Smooth muscle cell (in vitro differentiated cells): ENCODE data around the gene SETD2. TPM values are rescaled to one million over a fixed set of nuclear protein-coding genes. Genes with fewer than 3 reads are reported as not detected.
"Not testable (repeated sequence)": the region's sequence is repeated elsewhere in the genome, so short reads cannot be mapped to it uniquely, and the experiment has no call there.

ENCODE experiments used
- DNase-seq: peaks from one replicate; lab custom pipeline; 2025; ENCODE audit not compliant: unreplicated experiment; lab: John Stamatoyannopoulos, UW
- H2AFZ ChIP-seq: fragments of 200-600 bp; sonication (generic); 2 replicates; pipeline ENCODE4 v1.6.0; 2016; ENCODE audit warnings: antibody characterized with exemption, low read depth, mild to moderate bottlenecking
- H3F3A ChIP-seq: fragments of 200-600 bp; sonication (generic); 2 replicates; pipeline ENCODE4 v1.6.0; 2017; ENCODE audit warnings: antibody characterized with exemption, low read depth
- H3K27ac ChIP-seq: fragments of 200-600 bp; sonication (generic); 2 replicates; pipeline ENCODE4 v1.5.1; 2016; ENCODE audit warnings: low read depth, mild to moderate bottlenecking
- H3K27me3 ChIP-seq: fragments of 200-600 bp; sonication (generic); 2 replicates; pipeline ENCODE4 v1.6.1; 2016; ENCODE audit warnings: low read depth, mild to moderate bottlenecking
- H3K36me3 ChIP-seq: fragments of 200-600 bp; sonication (generic); 2 replicates; pipeline ENCODE4 v1.5.1; 2016; ENCODE audit warnings: low read depth
- H3K4me1 ChIP-seq: fragments of 200-600 bp; sonication (generic); 2 replicates; pipeline ENCODE4 v1.5.1; 2016; ENCODE audit warnings: low read depth
- H3K4me2 ChIP-seq: fragments of 200-600 bp; sonication (generic); 2 replicates; pipeline ENCODE4 v1.6.0; 2016; ENCODE audit warnings: mild to moderate bottlenecking
- H3K4me3 ChIP-seq: fragments of 200-600 bp; sonication (generic); 2 replicates; pipeline ENCODE4 v1.5.1; 2016; ENCODE audit warnings: mild to moderate bottlenecking
- H3K79me2 ChIP-seq: fragments of 200-600 bp; sonication (generic); 2 replicates; pipeline ENCODE4 v1.6.0; 2016; ENCODE audit warnings: low read depth, mild to moderate bottlenecking
- H3K9ac ChIP-seq: fragments of 200-600 bp; sonication (generic); 2 replicates; pipeline ENCODE4 v1.6.0; 2016; ENCODE audit warnings: low read depth
- H3K9me3 ChIP-seq: fragments of 200-600 bp; sonication (generic); replicated peaks from 2 replicates; pipeline ENCODE4 v1.5.1; 2016; ENCODE audit warnings: low read depth
- H4K20me1 ChIP-seq: fragments of 200-600 bp; sonication (generic); 2 replicates; pipeline ENCODE4 v1.6.0; 2016; ENCODE audit warnings: low read depth
- WGBS: methylation state at CpG from one replicate; pipeline ENCODE4 v1.1.7; 2016; ENCODE audit warnings: low lambda C conversion rate; 5-methylcytosine and 5-hydroxymethylcytosine counted together
- polyA plus RNA-seq: library from polyadenylated mRNA; unstranded; fragments of >200 nt; fragmentation: Nextera tagmentation; extraction: Ambion mirVana; gene quantifications from 2 replicates; pipeline ENCODE4 v1.2.1, GENCODE V29; 2016
- total RNA-seq: library from RNA; depleted of rRNA; stranded (reverse); fragments of >200 nt; gene quantifications from 2 replicates; pipeline ENCODE4 v1.2.3, GENCODE V29; 2014
- TF ChIP-seq, protein P1 (sequence below): fragments of 200-600 bp; sonication (generic); IDR thresholded peaks from 2 replicates; pipeline ENCODE4 v1.5.1; 2017; ENCODE audit warnings: borderline replicate concordance, mild to moderate bottlenecking, antibody characterized with exemption; ENCODE audit not compliant: insufficient read depth, poor library complexity, severe bottlenecking

SETD2 gene
- total and polyA plus RNA-seq, 2 experiments from 2014 or later, result 8.3 to 28.4 TPM

DNA sequence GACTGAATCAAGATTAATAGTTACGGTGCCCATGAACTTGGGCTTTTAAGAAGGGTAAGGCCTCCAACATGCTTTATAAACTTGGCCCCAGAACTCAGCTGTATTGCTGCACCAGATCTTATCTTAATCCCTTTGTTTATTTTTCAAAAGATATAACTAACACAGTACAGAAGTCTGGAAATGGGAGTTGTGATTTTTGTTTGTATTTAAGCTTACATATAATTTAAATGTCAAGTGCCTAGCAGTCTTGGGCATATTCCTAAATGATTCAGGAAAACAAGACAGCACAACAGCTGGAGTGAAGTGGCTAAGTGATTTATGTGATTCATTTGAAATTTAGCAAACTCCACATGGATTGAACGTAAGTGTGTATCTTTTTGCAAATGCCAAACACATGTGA, 128.3 kb downstream of the SETD2 start:
- Histone ChIP-seq H3K9ac (no peak overlapping the region), H3K4me3 (no peak overlapping the region), H3K27ac (no peak overlapping the region), H3K4me2 (no peak overlapping the region), H4K20me1 (peaks cover 46% of the 10 kb centered on the region), H2AFZ (no peak overlapping the region), H3K4me1 (no peaks in the 10 kb centered on the region), H3F3A (no peaks in the 10 kb centered on the region), H3K9me3 (no peaks in the 10 kb centered on the region), H3K27me3 (no peaks in the 10 kb centered on the region), H3K79me2 (no peaks in the 10 kb centered on the region), H3K36me3 (peaks cover 25% of the 10 kb centered on the region)
- TF ChIP-seq, protein P1, sequence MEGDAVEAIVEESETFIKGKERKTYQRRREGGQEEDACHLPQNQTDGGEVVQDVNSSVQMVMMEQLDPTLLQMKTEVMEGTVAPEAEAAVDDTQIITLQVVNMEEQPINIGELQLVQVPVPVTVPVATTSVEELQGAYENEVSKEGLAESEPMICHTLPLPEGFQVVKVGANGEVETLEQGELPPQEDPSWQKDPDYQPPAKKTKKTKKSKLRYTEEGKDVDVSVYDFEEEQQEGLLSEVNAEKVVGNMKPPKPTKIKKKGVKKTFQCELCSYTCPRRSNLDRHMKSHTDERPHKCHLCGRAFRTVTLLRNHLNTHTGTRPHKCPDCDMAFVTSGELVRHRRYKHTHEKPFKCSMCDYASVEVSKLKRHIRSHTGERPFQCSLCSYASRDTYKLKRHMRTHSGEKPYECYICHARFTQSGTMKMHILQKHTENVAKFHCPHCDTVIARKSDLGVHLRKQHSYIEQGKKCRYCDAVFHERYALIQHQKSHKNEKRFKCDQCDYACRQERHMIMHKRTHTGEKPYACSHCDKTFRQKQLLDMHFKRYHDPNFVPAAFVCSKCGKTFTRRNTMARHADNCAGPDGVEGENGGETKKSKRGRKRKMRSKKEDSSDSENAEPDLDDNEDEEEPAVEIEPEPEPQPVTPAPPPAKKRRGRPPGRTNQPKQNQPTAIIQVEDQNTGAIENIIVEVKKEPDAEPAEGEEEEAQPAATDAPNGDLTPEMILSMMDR, result no peak
- DNase-seq, result no peak
- 47% methylated on average over 2 of the region's 2 CpGs for WGBS

DNA sequence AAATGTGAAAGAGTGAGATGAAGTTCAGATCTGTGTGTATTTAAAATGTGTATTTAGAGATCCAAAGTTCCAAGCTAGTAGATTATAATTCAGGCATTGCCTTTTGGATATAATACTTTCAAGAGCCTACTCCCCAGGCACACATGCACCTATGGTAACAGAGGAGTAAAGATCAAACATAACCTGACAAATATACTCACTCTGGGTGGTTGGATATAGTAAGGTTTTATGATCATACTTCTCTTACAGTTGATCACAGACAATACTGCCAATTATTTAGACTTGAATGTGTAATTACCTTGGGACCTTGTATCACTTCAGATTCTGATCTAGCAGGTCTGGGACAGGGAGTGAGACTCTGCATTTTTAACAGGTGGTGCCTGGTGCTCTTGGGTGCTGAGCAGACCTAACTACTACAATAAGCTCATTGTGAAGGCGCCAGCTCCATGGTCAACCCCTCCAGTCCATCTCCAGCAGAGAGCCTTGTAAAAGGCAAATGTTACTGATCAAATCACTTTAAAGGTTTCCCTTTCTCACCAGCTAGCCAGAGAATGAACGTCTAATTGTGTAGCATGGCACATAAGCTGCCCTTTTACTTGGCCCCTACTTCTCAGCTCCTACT, 128.9 kb downstream of the SETD2 start:
- no peak overlapping the region for H3K4me2 ChIP-seq
- H3K27ac ChIP-seq, result no peak overlapping the region
- H4K20me1 ChIP-seq, result peaks cover 52% of the 10 kb centered on the region
- no peak overlapping the region for H2AFZ ChIP-seq
- no peak for DNase-seq
- no peaks in the 10 kb centered on the region for H3K4me1 ChIP-seq
- H3K9ac ChIP-seq, result no peak overlapping the region
- H3K79me2 ChIP-seq, result no peaks in the 10 kb centered on the region
- H3K9me3 ChIP-seq, result no peaks in the 10 kb centered on the region
- no peaks in the 10 kb centered on the region for H3K27me3 ChIP-seq
- H3K36me3 ChIP-seq, result peaks cover 21% of the 10 kb centered on the region
- H3K4me3 ChIP-seq, result no peak overlapping the region
- no peaks in the 10 kb centered on the region for H3F3A ChIP-seq
- WGBS, result 79% methylated on average over 2 of the region's 2 CpGs
- TF ChIP-seq, protein P1, result no peak

GRCh38 chr3:47031041-47031440, 132.9 kb downstream of the SETD2 start:
- H3K79me2 ChIP-seq, H3K27ac ChIP-seq, H3K27me3 ChIP-seq, H2AFZ ChIP-seq, H3K4me2 ChIP-seq, H3K9ac ChIP-seq, H3K36me3 ChIP-seq, H3F3A ChIP-seq, H3K9me3 ChIP-seq, H3K4me1 ChIP-seq, DNase-seq, H3K4me3 ChIP-seq: not testable (repeated sequence)
- 85% methylated on average over 4 of the region's 4 CpGs for WGBS
- peaks cover 70% of the 10 kb centered on the region for H4K20me1 ChIP-seq

DNA sequence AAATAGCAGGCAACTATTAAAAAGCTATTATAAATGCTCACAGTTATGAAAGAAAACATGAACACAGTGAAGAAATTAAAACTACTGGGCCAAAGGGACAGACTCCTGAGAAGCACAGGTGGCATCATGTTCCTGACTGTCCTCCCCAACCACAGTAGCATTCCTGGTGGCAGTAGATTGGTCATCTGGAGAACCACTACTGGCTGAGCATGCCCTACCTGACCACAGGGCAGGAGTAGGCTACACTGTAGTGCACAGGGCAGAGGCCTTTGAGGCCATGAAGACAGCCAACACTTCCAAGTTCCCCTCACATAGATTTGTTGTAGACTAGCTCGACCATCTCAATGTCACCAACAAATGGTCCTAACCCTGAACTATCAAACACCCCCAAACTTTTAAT, 135.2 kb downstream of the SETD2 start:
- H3K27ac ChIP-seq, result peak overlapping the region; percentile 13
- H3K36me3 ChIP-seq, result peaks cover 3% of the 10 kb centered on the region
- H3K27me3 ChIP-seq, result no peaks in the 10 kb centered on the region
- 100% methylated on average over 1 of the region's 1 CpG for WGBS
- H3K4me3 ChIP-seq, result no peak overlapping the region
- peaks cover 81% of the 10 kb centered on the region for H4K20me1 ChIP-seq
- H3K9me3 ChIP-seq, result no peaks in the 10 kb centered on the region
- DNase-seq, result no peak
- H3F3A ChIP-seq, result no peaks in the 10 kb centered on the region
- no peak overlapping the region for H3K4me2 ChIP-seq
- H2AFZ ChIP-seq, result no peak overlapping the region
- H3K4me1 ChIP-seq, result no peaks in the 10 kb centered on the region
- TF ChIP-seq, protein P1, result no peak
- no peak overlapping the region for H3K9ac ChIP-seq
- H3K79me2 ChIP-seq, result peaks cover 9% of the 10 kb centered on the region
